ENCODE results near the gene AKT1S1.

AKT1S1 gene

GRCh38 chr19:49907745-49908446 is 30.7 kb upstream of the AKT1S1 start:
- DNase-seq: no peak

GRCh38 chr19:49906879-49907564 is 29.9 kb upstream of the AKT1S1 start:
- DNase-seq: no peak

GRCh38 chr19:49904136-49904535 is 27.0 kb upstream of the AKT1S1 start:
- no peak for DNase-seq

- no peak for DNase-seq
Observed at GRCh38 chr19:49896863-49897621, 19.9 kb upstream of the AKT1S1 start, which contains the start of gene IL4I1. IL4I1 (minus strand) TSS chr19:49896887; CDS start chr19:49896160, 727 bp downstream.

GRCh38 chr19:49895566-49896297 is 18.6 kb upstream of the AKT1S1 start:
- no peak for DNase-seq

- DNase-seq: no peak
Observed at GRCh38 chr19:49894879-49895565, 17.9 kb upstream of the AKT1S1 start.

- DNase-seq: no peak
Observed at GRCh38 chr19:49894011-49894664, 17.0 kb upstream of the AKT1S1 start.

- no peak for DNase-seq
Observed at GRCh38 chr19:49892716-49893115, 15.6 kb upstream of the AKT1S1 start.

- DNase-seq: no peak
Observed at GRCh38 chr19:49891393-49891792, 14.2 kb upstream of the AKT1S1 start.

GRCh38 chr19:49890349-49891311 is 13.5 kb upstream of the AKT1S1 start:
- DNase-seq: peak; percentile 34

- peak; percentile 59 for DNase-seq
Observed at GRCh38 chr19:49889687-49890348, 12.7 kb upstream of the AKT1S1 start.

GRCh38 chr19:49889038-49889686 is 12.0 kb upstream of the AKT1S1 start:
- no peak for DNase-seq

GRCh38 chr19:49888510-49888824 is 11.3 kb upstream of the AKT1S1 start:
- DNase-seq: no peak

GRCh38 chr19:49887665-49888509 is 10.7 kb upstream of the AKT1S1 start:
- DNase-seq: no peak

GRCh38 chr19:49887037-49887664 is 10.0 kb upstream of the AKT1S1 start:
- DNase-seq: peak; percentile 46

GRCh38 chr19:49884760-49885159 is 7.6 kb upstream of the AKT1S1 start:
- DNase-seq: no peak

- DNase-seq: no peak
Observed at GRCh38 chr19:49884109-49884508, 7.0 kb upstream of the AKT1S1 start.

- DNase-seq: no peak
Observed at GRCh38 chr19:49883094-49883493, 5.9 kb upstream of the AKT1S1 start.

Data from DMS153 (cell line).